Kidney (tissue), 14 donors: ENCODE data around the gene ZNF710. TPM values are rescaled to one million over a fixed set of nuclear protein-coding genes. Genes with fewer than 3 reads are reported as not detected.

ENCODE experiments used
- DNase-seq, 5 donors: peaks; one replicate each; pipeline ENCODE4 v3.0.0-alpha.2; 2013 to 2020
- FAIRE-seq: peaks from 2 replicates; lab custom pipeline; 2012; peaks lifted over from hg19 to GRCh38; lab: Jason Lieb, UNC
- H3K27ac ChIP-seq, 2 donors: one replicate each; pipeline ENCODE4 v1.7.0; 2013; ENCODE audit warnings: low read depth in 2 of 2, low read length in 2 of 2, inconsistent platforms in 1 of 2
- H3K27me3 ChIP-seq: one replicate; pipeline ENCODE4 v1.7.1; 2013; ENCODE audit warnings: low read length, inconsistent platforms; ENCODE audit not compliant: control insufficient read depth, insufficient read depth
- H3K36me3 ChIP-seq, 3 donors: one replicate each; pipeline versions ENCODE4 v1.7.0 to v1.7.1; 2013; ENCODE audit warnings: low read length in 3 of 3, control low read depth in 1 of 3, inconsistent platforms in 1 of 3; ENCODE audit not compliant: insufficient read depth in 3 of 3, control insufficient read depth in 2 of 3
- H3K4me1 ChIP-seq, 3 donors: one replicate each; pipeline versions ENCODE4 v1.7.0 to v1.7.1; 2013; ENCODE audit warnings: low read length in 3 of 3, inconsistent platforms in 1 of 3, low read depth in 1 of 3; ENCODE audit not compliant: control insufficient read depth in 2 of 3, insufficient read depth in 2 of 3
- H3K4me3 ChIP-seq, 3 donors: one replicate each; pipeline versions ENCODE4 v1.7.0 to v1.8.1; 2013; ENCODE audit warnings: low read length in 3 of 3, control low read depth in 1 of 3, inconsistent platforms in 1 of 3
- H3K9ac ChIP-seq, 3 donors: one replicate each; pipeline versions ENCODE4 v1.7.0 to v1.7.1; 2013; ENCODE audit warnings: low read length in 3 of 3, control low read depth in 1 of 3, inconsistent platforms in 1 of 3
- H3K9me3 ChIP-seq, 3 donors: one replicate each; pipeline versions ENCODE4 v1.7.0 to v1.7.1; 2013; ENCODE audit warnings: low read length in 3 of 3, control low read depth in 1 of 3, inconsistent platforms in 1 of 3; ENCODE audit not compliant: control insufficient read depth in 2 of 3, insufficient read depth in 1 of 3
- CTCF ChIP-seq: IDR thresholded peaks from 3 replicates; pipeline ENCODE4 v1.5.1; 2012; ENCODE audit warnings: mild to moderate bottlenecking, moderate library complexity, borderline replicate concordance; ENCODE audit not compliant: insufficient read depth; ENCODE audit errors: extremely low read depth
- intact Hi-C: fragments of 100-400 bp; cut with DNase I; formaldehyde crosslinking; loops from one replicate; pipeline ENCODE4 v1.11.1; 2022
- polyA plus RNA-seq: library from polyadenylated mRNA; stranded (reverse); fragments of 350-450 nt; fragmentation: Illumina TruSeq; extraction: RNeasy Lipid Tissue Mini Kit (QIAGEN cat#74804); gene quantifications from one replicate; pipeline ENCODE4 v1.2.3, GENCODE V29; 2014; ENCODE audit warnings: low read depth, low replicate concordance; ENCODE audit not compliant: insufficient read depth
- total RNA-seq: library from RNA; stranded (reverse); fragmentation: NEBNext Ultra II Directional; extraction: Animal tissue kit (Norgen Biotek cat#: 25700); gene quantifications from one replicate; pipeline ENCODE4 v1.2.1, GENCODE V29; 2021
- donor health status: control.
- donor health status: control.
- donor health status: control.
- donor health status: control.
- donor health status: control.
- donor health status: DM: yes; HTN: yes; CAD: no.
- donor health status: Normal renal cell carcinoma (clear cell type).

ZNF710 gene
- total and polyA plus RNA-seq, 2 donors from 2014 or later: 11.0 to 17.0 TPM

DNA sequence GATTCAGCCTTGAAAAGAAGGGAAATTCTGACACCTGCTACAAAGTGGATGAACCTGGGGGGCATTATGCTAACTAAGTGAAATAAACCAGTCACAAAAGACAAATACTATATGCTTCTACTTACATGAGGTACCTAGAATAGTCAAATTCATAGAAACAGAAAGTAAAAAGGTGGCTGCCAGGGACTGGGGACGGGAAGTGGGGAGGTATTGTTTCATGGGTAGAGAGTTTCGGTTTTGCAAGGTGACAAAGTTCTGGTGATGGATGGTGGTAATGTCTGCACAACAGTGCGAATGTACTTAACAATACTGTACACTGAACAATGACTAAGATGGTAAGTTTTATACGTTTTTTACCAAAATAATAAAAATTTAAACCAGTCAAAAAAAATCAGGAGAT lies 96.4 kb downstream of the ZNF710 start:
- no peaks in the 10 kb centered on the region for H3K27me3 ChIP-seq
- peak overlapping the region; percentile 38 to 66 for H3K27ac ChIP-seq
- TF ChIP-seq CTCF: no peak
- H3K4me1 ChIP-seq: peaks cover 0 to 29% (median 23%) of the 10 kb centered on the region in 3 donors
- DNase-seq (no peak), FAIRE-seq (no peak)
- no peaks in the 10 kb centered on the region for H3K36me3 ChIP-seq
- H3K9ac ChIP-seq: no peak overlapping the region
- no peak overlapping the region for H3K4me3 ChIP-seq
- H3K9me3 ChIP-seq: no peaks in the 10 kb centered on the region
- intact Hi-C loops: no loop called here

GRCh38 chr15:90099072-90099867 lies 98.1 kb downstream of the ZNF710 start:
- no peaks in the 10 kb centered on the region for H3K9me3 ChIP-seq
- intact Hi-C loops: no loop called here
- FAIRE-seq (no peak), DNase-seq (peak in 1 of 5 donors; percentile 33)
- peak overlapping the region in 2 of 3 donors; percentile 9 to 87 for H3K9ac ChIP-seq
- no peaks in the 10 kb centered on the region for H3K36me3 ChIP-seq
- peak overlapping the region; percentile 90 to 96 for H3K27ac ChIP-seq
- H3K4me1 ChIP-seq: peaks cover 0 to 29% (median 29%) of the 10 kb centered on the region in 3 donors
- H3K27me3 ChIP-seq: no peaks in the 10 kb centered on the region
- H3K4me3 ChIP-seq: peak overlapping the region in 2 of 3 donors; percentile 47 to 83
- TF ChIP-seq CTCF: no peak

- no peaks in the 10 kb centered on the region for H3K36me3 ChIP-seq
- H3K9me3 ChIP-seq: no peaks in the 10 kb centered on the region
- FAIRE-seq: no peak
- no peaks in the 10 kb centered on the region for H3K27me3 ChIP-seq
- peak in 2 of 5 donors; percentile 38 to 56 for DNase-seq
- H3K9ac ChIP-seq: peak overlapping the region in 2 of 3 donors; percentile 17 to 87
- intact Hi-C loops: no loop called here
- H3K4me3 ChIP-seq: peak overlapping the region in 2 of 3 donors; percentile 47 to 83
- H3K27ac ChIP-seq: peak overlapping the region; percentile 90 to 96
- peaks cover 0 to 31% (median 30%) of the 10 kb centered on the region in 3 donors for H3K4me1 ChIP-seq
- TF ChIP-seq CTCF: no peak
Measured at GRCh38 chr15:90099868-90100831, 99.0 kb downstream of the ZNF710 start.
